HG02938 (cell line): ENCODE measurements around the gene ESRRG.

Source experiments
- ATAC-seq: cut with Tn5 transposase; IDR thresholded peaks from one replicate; pipeline ENCODE4 v1.9.1; 2021; ENCODE audit warnings: mild to moderate bottlenecking, moderate library complexity; ENCODE audit not compliant: unreplicated experiment

ESRRG gene

DNA sequence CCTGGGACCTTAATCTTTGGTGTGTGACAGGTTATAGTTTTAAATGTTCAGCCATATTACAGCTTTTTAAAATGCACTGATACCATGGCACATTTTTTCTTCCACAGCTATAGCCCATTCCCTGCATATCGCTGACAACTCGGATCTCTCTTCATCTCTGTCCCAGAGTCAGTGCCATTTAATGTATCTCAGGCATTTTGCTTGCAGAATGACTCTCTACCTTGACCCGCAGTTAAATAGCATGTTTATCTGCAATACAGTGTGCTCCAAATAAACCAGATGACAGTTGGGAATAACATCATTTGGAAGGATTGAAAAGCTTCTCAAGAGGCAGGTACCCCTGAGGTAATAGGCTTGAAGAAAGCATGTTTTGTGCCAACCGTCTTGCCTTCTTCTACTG is 200.2 kb downstream of the ESRRG start:
- no peak for ATAC-seq

- ATAC-seq = no peak
Measured at GRCh38 chr1:216521477-216521876, 201.8 kb downstream of the ESRRG start.

DNA sequence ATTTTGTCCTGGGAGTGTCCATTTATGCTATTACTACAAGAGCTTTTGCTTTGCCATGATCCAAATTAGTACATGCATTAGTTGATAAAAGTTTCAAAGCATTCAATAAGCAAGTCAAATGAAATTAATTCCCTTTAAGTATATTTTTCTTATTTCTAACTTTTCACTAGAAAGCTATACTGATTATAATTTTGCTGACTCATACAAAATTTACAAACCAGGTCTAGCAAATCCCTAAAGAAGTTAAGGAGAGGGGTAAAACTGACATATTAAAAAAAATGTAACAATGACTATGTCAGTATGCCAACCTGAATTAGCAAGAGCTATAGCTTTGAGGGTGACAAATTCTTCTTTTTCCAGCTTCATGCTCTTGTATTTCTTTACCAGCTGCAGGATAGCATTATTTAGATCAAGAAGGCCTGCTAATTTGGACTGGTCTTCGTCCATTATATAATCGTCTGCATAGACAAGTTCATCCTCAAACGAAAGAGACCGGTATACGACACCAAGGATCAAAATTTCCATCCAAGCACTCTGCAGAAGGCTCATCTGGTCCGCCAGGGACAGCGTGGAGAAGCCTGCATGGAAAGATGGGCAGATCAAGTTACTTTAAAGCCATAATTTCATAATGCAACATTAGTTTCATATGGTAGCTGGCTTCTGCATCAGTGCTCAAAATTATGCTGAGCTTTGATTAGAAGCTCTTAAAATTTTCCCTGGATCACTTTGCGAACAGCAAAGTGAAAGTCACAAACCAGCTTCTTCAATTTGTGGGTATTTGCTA is 204.2 kb downstream of the ESRRG start:
- ATAC-seq = no peak

DNA sequence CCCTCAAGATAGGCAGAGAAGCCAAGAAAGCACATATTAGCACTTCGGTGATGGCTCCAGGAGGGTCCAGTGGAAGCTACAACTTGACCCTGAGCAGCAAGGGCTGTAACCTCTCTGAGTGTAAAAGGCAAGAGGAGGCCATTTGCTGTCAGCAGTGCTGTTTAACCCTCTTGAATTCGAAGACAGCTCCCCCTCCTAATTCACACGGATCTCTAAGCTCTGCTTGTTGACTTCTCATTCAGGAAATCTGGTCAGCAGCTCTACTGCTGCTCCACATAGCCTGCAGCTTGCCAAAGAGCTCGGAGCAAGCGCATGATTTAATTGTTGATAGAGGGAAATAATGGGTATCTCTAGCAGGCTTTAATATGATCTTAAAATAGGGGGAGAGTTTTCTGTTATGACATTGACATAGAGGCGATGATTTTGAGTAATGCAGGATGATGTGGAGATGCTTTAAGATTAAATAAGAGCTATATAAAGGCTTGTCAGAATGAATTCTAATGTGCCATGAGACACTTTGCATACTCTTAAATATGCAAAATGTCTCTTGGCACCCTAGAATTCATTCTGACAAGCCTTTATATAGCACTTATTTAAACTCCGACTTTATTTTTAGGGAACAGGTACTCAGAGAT is 220.6 kb downstream of the ESRRG start:
- no peak for ATAC-seq

- ATAC-seq = no peak
Measured at GRCh38 chr1:216500273-216500967, 222.8 kb downstream of the ESRRG start.

- ATAC-seq = no peak
Measured at GRCh38 chr1:216499581-216500272, 223.5 kb downstream of the ESRRG start.

- no peak for ATAC-seq
Measured at GRCh38 chr1:216498277-216498676, 225.0 kb downstream of the ESRRG start.

- ATAC-seq = no peak
Measured at GRCh38 chr1:216485042-216485441, 238.2 kb downstream of the ESRRG start.

GRCh38 chr1:216483672-216484401 is 239.4 kb downstream of the ESRRG start:
- no peak for ATAC-seq

- no peak for ATAC-seq
Measured at GRCh38 chr1:216482620-216483019, 240.6 kb downstream of the ESRRG start.

DNA sequence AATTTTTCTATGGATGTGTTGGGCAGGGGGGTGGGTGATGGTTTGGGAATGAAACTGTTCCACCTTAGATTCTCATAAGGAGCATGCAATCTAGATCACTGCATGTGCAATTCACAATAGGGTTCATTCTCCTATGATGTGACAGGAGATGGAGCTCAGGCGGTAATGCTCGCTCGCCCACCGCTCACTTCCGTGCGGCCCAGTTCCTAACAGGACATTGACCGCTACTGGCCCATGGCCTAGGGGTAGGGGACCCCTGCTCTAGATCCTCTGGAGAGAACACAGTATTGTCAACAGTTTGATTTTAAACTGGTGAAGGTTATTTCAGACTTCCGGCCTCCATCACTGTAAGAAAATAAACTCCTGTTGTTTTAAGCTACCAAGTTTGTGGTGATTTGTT is 245.0 kb downstream of the ESRRG start:
- no peak for ATAC-seq

- no peak for ATAC-seq
Measured at GRCh38 chr1:216476341-216476740, 246.9 kb downstream of the ESRRG start.

GRCh38 chr1:216475659-216476276 is 247.5 kb downstream of the ESRRG start:
- ATAC-seq = no peak

- ATAC-seq = no peak
Measured at GRCh38 chr1:216466162-216466801, 256.9 kb downstream of the ESRRG start.

- ATAC-seq = no peak
Measured at GRCh38 chr1:216464489-216464888, 258.7 kb downstream of the ESRRG start.

GRCh38 chr1:216462066-216462775 is 261.0 kb downstream of the ESRRG start:
- no peak for ATAC-seq

- ATAC-seq = no peak
Measured at GRCh38 chr1:216461466-216461865, 261.8 kb downstream of the ESRRG start.

- no peak for ATAC-seq
Measured at GRCh38 chr1:216459651-216460207, 263.5 kb downstream of the ESRRG start.

DNA sequence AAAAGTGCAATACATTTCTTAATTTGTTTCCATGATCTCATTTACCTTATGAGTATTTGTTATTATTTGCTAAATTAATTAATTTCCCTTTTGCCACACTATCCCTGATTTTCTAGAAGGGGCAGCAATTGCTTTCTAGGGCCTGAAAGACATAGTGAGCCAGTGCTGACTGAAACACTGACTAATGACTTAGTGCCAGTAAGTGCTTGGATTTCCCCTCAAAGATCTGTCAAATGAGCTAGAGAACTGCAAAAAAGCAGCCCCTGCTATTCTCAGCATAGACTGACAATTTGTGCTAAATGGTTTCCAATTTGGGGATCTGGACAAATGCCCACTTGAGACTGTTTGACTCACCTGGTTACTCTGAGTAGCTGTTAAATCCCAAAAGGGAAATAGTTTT is 264.4 kb downstream of the ESRRG start:
- no peak for ATAC-seq
